ENCODE data around the gene IMMP2L. TPM values are rescaled to one million over a fixed set of nuclear protein-coding genes. Genes with fewer than 3 reads are reported as not detected.
A peak's percentile ranks its signal among the peaks of the same experiment; 100 is the strongest.
"Not testable (repeated sequence)": the region's sequence is repeated elsewhere in the genome, so short reads cannot be mapped to it uniquely, and the experiment has no call there.

IMMP2L gene
- total RNA-seq, 2 experiments from 2014 or later: 15.8 to 25.8 TPM

GRCh38 chr7:111581784-111582488 is 19.6 kb upstream of the IMMP2L start:
- H3K4me1 Mint-ChIP-seq; intact Hi-C loops (cut with DNase I, micrococcal nuclease); H3K27me3 Mint-ChIP-seq; DNase-seq; H3K36me3 Mint-ChIP-seq (ENCODE audit: low read depth); H3K4me3 Mint-ChIP-seq; CTCF ChIA-PET; ATAC-seq; H3K27ac Mint-ChIP-seq; H3K9me3 Mint-ChIP-seq (ENCODE audit: low read depth); POLR2A ChIA-PET: not testable (repeated sequence)

DNA sequence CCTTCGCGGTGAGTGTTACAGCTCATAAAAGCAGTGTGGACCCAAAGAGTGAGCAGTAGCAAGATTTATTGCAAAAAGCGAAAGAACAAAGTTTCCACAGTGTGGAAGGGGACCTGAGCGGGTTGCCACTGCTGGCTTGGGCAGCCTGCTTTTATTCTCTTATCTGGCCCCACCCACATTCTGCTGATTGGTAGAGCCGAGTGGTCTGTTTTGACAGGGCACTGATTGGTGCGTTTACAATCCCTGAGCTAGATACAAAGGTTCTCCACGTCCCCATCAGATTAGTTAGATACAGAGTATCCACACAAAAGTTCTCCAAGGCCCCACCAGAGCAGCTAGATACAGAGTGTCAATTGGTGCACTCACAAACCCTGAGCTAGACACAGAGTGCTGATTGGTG is 18.9 kb upstream of the IMMP2L start:
- H3K4me3 Mint-ChIP-seq; POLR2A ChIA-PET; H3K36me3 Mint-ChIP-seq (ENCODE audit: low read depth); DNase-seq; H3K4me1 Mint-ChIP-seq; H3K27ac Mint-ChIP-seq; H3K9me3 Mint-ChIP-seq (ENCODE audit: low read depth); H3K27me3 Mint-ChIP-seq; intact Hi-C loops (cut with DNase I, micrococcal nuclease); ATAC-seq; CTCF ChIA-PET: not testable (repeated sequence)

DNA sequence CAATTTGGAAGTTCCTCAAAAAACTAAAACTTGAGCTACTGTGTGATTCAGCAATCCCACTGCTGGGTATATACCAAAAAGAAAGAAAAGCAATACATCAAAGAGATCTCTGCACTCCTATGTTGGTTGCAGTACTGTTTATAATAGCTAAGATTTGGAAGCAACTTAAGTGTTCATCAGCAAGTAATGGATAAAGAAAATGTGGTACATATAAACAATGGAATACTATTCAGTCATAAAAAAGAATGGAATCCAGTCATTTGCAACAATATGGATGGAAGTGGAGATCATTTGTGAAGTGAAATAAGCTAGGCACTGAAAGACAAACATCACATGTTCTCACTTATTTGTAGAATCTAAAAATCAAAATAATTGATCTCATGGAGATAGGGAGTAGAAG is 16.5 kb upstream of the IMMP2L start:
- POLR2A ChIA-PET: no interaction called here
- CTCF ChIA-PET: no interaction called here
- DNase-seq (no peak), ATAC-seq (no peak)
- intact Hi-C loops (cut with DNase I, micrococcal nuclease): no loop called here
- H3K27me3 Mint-ChIP-seq: peaks cover 4% of the 10 kb centered on the region
- H3K4me1 Mint-ChIP-seq: no peaks in the 10 kb centered on the region
- no peaks in the 10 kb centered on the region for H3K36me3 Mint-ChIP-seq (ENCODE audit: low read depth)
- no peak overlapping the region for H3K4me3 Mint-ChIP-seq
- peaks cover 11% of the 10 kb centered on the region for H3K9me3 Mint-ChIP-seq (ENCODE audit: low read depth)
- no peak overlapping the region for H3K27ac Mint-ChIP-seq

DNA sequence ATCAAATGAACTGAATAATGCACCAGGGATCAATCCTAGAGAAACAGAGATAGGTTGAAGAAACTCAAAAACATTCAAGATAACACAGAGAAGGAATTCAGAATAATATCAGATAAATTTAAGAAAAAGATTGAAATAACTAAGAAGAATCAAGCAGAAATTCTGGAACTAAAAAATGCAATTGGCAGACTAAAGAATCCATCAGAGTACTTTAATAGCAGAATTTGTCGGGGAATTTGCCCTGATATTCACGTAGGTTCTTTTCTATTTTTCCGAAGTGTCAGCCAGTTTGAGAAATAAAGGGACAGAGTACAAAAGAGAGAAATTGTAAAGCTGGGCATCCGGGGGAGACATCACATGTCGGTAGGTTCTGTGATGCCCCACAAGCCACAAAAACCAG is 9.4 kb upstream of the IMMP2L start:
- DNase-seq (no peak), ATAC-seq (no peak)
- H3K36me3 Mint-ChIP-seq (ENCODE audit: low read depth): peaks cover 7% of the 10 kb centered on the region
- no peak overlapping the region for H3K4me3 Mint-ChIP-seq
- no peaks in the 10 kb centered on the region for H3K4me1 Mint-ChIP-seq
- H3K9me3 Mint-ChIP-seq (ENCODE audit: low read depth): peaks cover 14% of the 10 kb centered on the region
- CTCF ChIA-PET: no interaction called here
- intact Hi-C loops (cut with DNase I, micrococcal nuclease): no loop called here
- H3K27me3 Mint-ChIP-seq: peaks cover 14% of the 10 kb centered on the region
- POLR2A ChIA-PET: no interaction called here
- H3K27ac Mint-ChIP-seq: no peak overlapping the region

- Mint-ChIP-seq H3K4me1 (no peaks in the 10 kb centered on the region), H3K4me3 (no peak overlapping the region), H3K27ac (no peak overlapping the region), H3K36me3 (ENCODE audit: low read depth) (peaks cover 7% of the 10 kb centered on the region), H3K9me3 (ENCODE audit: low read depth) (peaks cover 11% of the 10 kb centered on the region), H3K27me3 (peaks cover 12% of the 10 kb centered on the region)
- DNase-seq: no peak
- intact Hi-C loops (cut with DNase I, micrococcal nuclease): loop anchor here in 1 of 2 experiments (10.0 kb wide), 1 partner anchor 1366 kb away; a partner anchor contains a TSS
- ChIA-PET CTCF (no interaction called here), POLR2A (interaction anchor here (0.6 kb wide), 1 partner anchor 1050 kb away, joined by 4 read pairs; no protein-coding TSS in a partner anchor)
- ATAC-seq: no peak
Measured at GRCh38 chr7:111568870-111569462, 6.7 kb upstream of the IMMP2L start.

- intact Hi-C loops (cut with DNase I, micrococcal nuclease): loop anchor here in 1 of 2 experiments (10.0 kb wide), 1 partner anchor 1366 kb away; a partner anchor contains a TSS
- Mint-ChIP-seq H3K27ac (no peak overlapping the region), H3K4me1 (peaks cover under 1% of the 10 kb centered on the region), H3K9me3 (ENCODE audit: low read depth) (peaks cover 11% of the 10 kb centered on the region), H3K4me3 (no peak overlapping the region), H3K27me3 (peaks cover 10% of the 10 kb centered on the region), H3K36me3 (ENCODE audit: low read depth) (peaks cover 7% of the 10 kb centered on the region)
- DNase-seq: no peak
- ChIA-PET POLR2A (no interaction called here), CTCF (no interaction called here)
- no peak for ATAC-seq
Measured at GRCh38 chr7:111568419-111568818, 6.1 kb upstream of the IMMP2L start.

DNA sequence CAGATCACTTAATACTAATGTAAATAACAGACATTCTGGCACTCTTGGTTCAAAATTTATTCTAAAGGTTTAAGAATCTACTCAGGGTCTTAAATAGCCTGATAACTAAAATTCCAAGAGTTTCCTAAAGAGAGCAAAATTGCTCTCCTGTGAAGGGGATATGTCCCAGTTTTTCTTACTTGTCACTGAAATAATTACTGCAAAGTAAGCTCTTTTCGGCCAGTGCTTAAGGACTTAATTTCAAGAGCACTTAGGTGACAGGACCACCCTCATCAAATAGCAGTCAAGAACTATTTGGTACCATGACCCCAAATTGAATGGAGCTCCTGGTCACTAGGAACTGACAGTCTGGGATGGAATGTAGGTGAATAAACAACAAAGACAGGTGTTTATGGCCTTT is 1.8 kb upstream of the IMMP2L start:
- Mint-ChIP-seq H3K27ac (no peak overlapping the region), H3K4me1 (peaks cover 25% of the 10 kb centered on the region), H3K4me3 (no peak overlapping the region), H3K27me3 (peaks cover 5% of the 10 kb centered on the region), H3K9me3 (ENCODE audit: low read depth) (no peaks in the 10 kb centered on the region), H3K36me3 (ENCODE audit: low read depth) (peaks cover 9% of the 10 kb centered on the region)
- ATAC-seq (no peak), DNase-seq (no peak)
- intact Hi-C loops (cut with DNase I, micrococcal nuclease): loop anchor here (5.0 to 10.0 kb wide), 4 partner anchors 472 to 1371 kb away; partner anchors contain the start of gene LRRN3 (in 2 of the 2)
- ChIA-PET POLR2A (no interaction called here), CTCF (no interaction called here)

- Mint-ChIP-seq H3K36me3 (ENCODE audit: low read depth) (peaks cover 30% of the 10 kb centered on the region), H3K27me3 (no peaks in the 10 kb centered on the region), H3K27ac (peak overlapping the region; percentile 94), H3K4me3 (peak overlapping the region; percentile 90), H3K4me1 (peaks cover 37% of the 10 kb centered on the region), H3K9me3 (ENCODE audit: low read depth) (no peaks in the 10 kb centered on the region)
- DNase-seq (peak; percentile 23), ATAC-seq (no peak)
- CTCF ChIA-PET: no interaction called here
- POLR2A ChIA-PET: interaction anchor here (1.4 kb wide), 1 partner anchor 469 kb away, joined by 3 read pairs; no protein-coding TSS in a partner anchor
- intact Hi-C loops (cut with DNase I, micrococcal nuclease): loop anchor here (5.0 to 10.0 kb wide), 4 partner anchors 469 to 1373 kb away; partner anchors contain the start of gene LRRN3 (in 2 of the 2)
Measured at GRCh38 chr7:111561654-111561903, 713 bp downstream of the IMMP2L start.

DNA sequence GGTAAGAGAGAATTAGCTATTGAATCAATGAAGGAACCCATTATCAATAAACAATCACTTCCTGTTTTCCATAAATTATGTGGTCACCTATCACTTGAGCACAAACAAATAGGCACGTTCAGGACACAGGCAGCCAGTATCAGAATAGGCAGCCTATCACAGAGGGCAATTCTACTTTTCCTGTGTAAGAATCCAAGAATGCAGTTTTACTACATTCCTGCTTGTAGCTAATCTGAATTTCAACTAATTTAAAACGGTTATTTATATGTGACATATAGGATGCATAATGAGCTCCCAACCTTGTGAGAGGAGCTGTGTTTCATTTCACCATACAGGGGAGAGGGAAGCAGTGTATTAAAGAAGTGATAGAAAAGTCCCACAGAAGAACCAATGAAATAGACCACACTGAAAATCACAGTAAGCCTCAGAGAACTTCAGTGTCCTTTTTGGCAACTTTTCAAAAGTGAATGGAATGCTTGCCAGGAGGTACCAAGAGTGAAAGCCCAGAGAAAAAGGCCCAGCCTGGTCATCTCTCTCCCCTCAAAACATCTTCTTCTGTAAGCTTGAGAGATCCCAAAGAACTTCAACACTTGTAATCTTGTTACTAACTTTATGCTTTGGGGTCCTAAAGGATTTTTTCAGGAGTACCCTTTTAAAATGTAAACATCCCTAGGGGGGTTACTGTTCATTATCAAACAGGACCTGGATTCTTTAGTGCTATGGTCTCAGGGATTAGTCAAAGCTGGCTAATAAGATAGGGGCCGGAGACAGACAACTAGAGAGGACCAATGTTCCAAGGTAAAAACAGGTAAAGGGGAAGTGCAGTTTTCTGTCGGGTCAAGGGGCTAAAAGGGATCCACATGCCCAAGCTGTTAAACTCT is 1.3 kb downstream of the IMMP2L start:
- H3K27me3 Mint-ChIP-seq: no peaks in the 10 kb centered on the region
- intact Hi-C loops (cut with DNase I, micrococcal nuclease): loop anchor here (5.0 to 10.0 kb wide), 4 partner anchors 469 to 1374 kb away; partner anchors contain the start of gene LRRN3 (in 2 of the 2)
- H3K36me3 Mint-ChIP-seq (ENCODE audit: low read depth): peaks cover 34% of the 10 kb centered on the region
- H3K9me3 Mint-ChIP-seq (ENCODE audit: low read depth): no peaks in the 10 kb centered on the region
- ATAC-seq: no peak
- peaks cover 37% of the 10 kb centered on the region for H3K4me1 Mint-ChIP-seq
- no peak for DNase-seq
- peak overlapping the region; percentile 94 for H3K27ac Mint-ChIP-seq
- ChIA-PET CTCF (interaction anchor here (0.8 kb wide), 1 partner anchor 518 kb away, joined by 3 read pairs; no protein-coding TSS in a partner anchor), POLR2A (interaction anchor here (0.5 to 1.4 kb wide), 2 partner anchors 11 to 468 kb away, joined by 3 read pairs; no protein-coding TSS in a partner anchor)
- peak overlapping the region; percentile 90 for H3K4me3 Mint-ChIP-seq

DNA sequence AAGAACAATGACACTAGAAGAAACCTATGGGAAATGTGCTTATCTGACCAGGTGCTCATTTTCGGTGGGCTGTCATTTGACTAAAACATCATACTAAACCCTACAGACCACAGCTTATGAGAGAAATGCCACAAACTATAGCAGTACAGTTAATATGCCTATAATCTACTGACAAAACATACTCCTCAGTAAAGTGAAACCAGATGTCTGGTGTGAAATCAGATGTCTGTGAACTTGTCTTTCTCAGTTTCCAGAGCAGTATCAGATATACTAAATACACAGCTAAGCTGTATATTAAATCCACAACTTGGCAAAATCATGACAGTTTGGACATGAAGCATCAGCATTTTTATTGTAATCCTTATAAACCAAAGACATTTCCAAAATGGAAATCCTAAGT is 3.3 kb downstream of the IMMP2L start:
- ChIA-PET POLR2A (no interaction called here), CTCF (interaction anchor here (1.2 kb wide), 1 partner anchor 10 kb away, joined by 4 read pairs; no protein-coding TSS in a partner anchor)
- no peak overlapping the region for H3K4me3 Mint-ChIP-seq
- H3K9me3 Mint-ChIP-seq (ENCODE audit: low read depth): no peaks in the 10 kb centered on the region
- H3K27me3 Mint-ChIP-seq: no peaks in the 10 kb centered on the region
- DNase-seq: no peak
- H3K36me3 Mint-ChIP-seq (ENCODE audit: low read depth): peaks cover 50% of the 10 kb centered on the region
- peaks cover 37% of the 10 kb centered on the region for H3K4me1 Mint-ChIP-seq
- H3K27ac Mint-ChIP-seq: no peak overlapping the region
- peak; percentile 10 for ATAC-seq
- intact Hi-C loops (cut with DNase I, micrococcal nuclease): no loop called here

- H3K36me3 Mint-ChIP-seq (ENCODE audit: low read depth): peaks cover 58% of the 10 kb centered on the region
- POLR2A ChIA-PET: interaction anchor here (0.6 kb wide), 1 partner anchor 373 kb away, joined by 3 read pairs; no protein-coding TSS in a partner anchor
- H3K9me3 Mint-ChIP-seq (ENCODE audit: low read depth): no peaks in the 10 kb centered on the region
- no peaks in the 10 kb centered on the region for H3K27me3 Mint-ChIP-seq
- no peak overlapping the region for H3K4me3 Mint-ChIP-seq
- DNase-seq (no peak), ATAC-seq (no peak)
- H3K27ac Mint-ChIP-seq: no peak overlapping the region
- H3K4me1 Mint-ChIP-seq: peaks cover 28% of the 10 kb centered on the region
- CTCF ChIA-PET: no interaction called here
- intact Hi-C loops (cut with DNase I, micrococcal nuclease): no loop called here
Measured at GRCh38 chr7:111556977-111557376, 5.3 kb downstream of the IMMP2L start.
